GM13977 (cell line): ENCODE measurements around the gene COL20A1.
"Not testable (repeated sequence)": the region's sequence is repeated elsewhere in the genome, so short reads cannot be mapped to it uniquely, and the experiment has no call there.

ENCODE experiments used
- DNase-seq: peaks from one replicate; pipeline ENCODE4 v3.0.0; 2012; ENCODE audit warnings: low spot score
- CTCF ChIP-seq: IDR thresholded peaks from 2 replicates; pipeline ENCODE4 v1.5.1; 2012; ENCODE audit warnings: mild to moderate bottlenecking, control low read depth; ENCODE audit not compliant: insufficient read depth; ENCODE audit errors: extremely low read depth, missing control alignments
- in situ Hi-C: fragments of 300-500 bp; cut with MboI; formaldehyde crosslinking; loops from one replicate; pipeline ENCODE4 v1.12.0; 2022; ENCODE audit warnings: low sequenced_read_pairs, low pct_unique_long_range_greater_than_20kb, mixed read lengths, inconsistent platforms; ENCODE audit not compliant: unreplicated experiment

COL20A1 gene

DNA sequence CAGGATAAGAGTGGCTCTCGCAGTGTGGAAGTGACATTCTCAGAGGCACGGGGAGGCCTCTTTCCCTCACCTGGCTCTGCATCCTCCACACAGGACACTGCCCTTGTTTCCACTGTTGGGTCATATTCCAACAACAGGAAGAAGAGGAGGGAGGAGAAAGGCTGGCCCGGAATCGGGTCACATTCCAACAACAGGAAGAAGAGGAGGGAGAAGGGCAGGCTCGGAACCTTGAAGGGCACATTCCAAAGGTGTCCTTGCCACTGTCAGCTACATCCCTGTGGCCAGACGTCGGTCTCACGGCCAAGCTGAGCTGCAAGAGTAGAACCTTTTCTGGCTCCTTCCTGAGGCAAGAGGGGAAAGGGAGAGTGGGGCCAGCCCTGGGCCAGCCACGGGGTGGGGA, 42.7 kb downstream of the COL20A1 start:
- DNase-seq: no peak
- in situ Hi-C loops: loop anchor here (25.0 kb wide), 1 partner anchor 98 kb away; the partner anchor contains the start of gene BIRC7
- TF ChIP-seq CTCF: no peak

DNA sequence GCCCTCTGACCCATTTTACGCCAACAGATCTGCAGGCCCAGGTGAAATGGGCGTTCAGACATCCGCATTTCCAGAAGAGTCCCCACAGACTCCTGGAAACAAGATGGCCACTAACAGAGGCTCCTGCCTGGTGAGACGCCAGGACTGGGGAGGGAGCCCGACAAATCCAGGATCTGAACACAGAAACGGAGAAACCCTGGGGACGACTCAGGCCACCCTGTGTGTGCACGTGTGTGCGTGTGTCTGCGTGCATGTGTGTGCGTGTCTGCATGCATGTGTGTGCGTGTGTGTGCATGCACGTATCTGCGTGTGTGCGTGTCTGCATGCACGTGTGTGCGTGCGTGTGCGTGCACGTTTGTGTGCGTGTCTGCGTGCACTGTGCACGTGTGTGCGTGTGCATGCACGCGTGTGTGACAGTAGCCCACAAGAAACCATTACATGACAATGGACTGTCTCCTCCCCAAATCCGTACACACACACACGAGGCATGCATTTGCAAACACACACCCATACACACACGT, 43.3 kb downstream of the COL20A1 start:
- DNase-seq: no peak
- in situ Hi-C loops: loop anchor here (25.0 kb wide), 1 partner anchor 99 kb away; the partner anchor contains the start of gene BIRC7
- TF ChIP-seq CTCF: no peak

- in situ Hi-C loops: loop anchor here (25.0 kb wide), 1 partner anchor 101 kb away; the partner anchor contains the start of gene BIRC7
- no peak for TF ChIP-seq CTCF
- DNase-seq: no peak
These were observed 44.9 kb downstream of the COL20A1 start for GRCh38 chr20:63337786-63338420.

DNA sequence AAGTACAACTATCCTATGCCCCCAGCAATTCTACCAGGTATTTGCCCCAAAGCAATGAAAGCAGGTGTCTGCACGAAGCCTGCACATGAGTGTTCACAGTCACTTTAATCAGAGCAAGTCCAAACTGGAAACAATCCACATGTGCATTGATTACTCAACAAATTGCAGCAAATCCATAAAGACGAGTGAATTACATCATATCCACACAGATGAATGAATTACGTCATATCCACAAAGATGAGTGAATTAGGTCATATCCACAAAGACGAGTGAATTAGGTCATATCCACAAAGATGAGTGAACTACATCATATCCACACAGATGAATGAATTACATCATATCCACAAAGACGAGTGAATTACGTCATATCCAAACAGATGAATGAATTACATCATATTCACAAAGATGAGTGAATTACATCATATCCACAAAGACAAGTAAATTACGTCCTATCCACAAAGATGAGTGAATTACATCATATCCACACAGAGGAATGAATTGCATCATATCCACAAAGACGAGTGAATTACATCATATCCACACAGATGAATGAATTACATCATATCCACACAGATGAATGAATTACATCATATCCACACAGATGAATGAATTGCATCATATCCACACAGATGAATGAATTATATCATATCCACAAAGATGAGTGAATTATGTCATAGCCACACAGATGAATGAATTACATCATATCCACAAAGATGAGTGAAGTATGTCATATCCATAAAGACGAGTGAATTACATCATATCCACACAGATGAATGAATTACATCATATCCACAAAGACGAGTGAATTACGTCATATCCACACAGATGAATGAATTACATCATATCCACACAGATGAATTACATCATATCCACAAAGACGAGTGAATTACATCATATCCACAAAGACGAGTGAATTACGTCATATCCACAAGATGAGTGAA, 46.4 kb downstream of the COL20A1 start:
- DNase-seq: not testable (repeated sequence)
- in situ Hi-C loops: loop anchor here (25.0 kb wide), 1 partner anchor 102 kb away; the partner anchor contains the start of gene BIRC7

DNA sequence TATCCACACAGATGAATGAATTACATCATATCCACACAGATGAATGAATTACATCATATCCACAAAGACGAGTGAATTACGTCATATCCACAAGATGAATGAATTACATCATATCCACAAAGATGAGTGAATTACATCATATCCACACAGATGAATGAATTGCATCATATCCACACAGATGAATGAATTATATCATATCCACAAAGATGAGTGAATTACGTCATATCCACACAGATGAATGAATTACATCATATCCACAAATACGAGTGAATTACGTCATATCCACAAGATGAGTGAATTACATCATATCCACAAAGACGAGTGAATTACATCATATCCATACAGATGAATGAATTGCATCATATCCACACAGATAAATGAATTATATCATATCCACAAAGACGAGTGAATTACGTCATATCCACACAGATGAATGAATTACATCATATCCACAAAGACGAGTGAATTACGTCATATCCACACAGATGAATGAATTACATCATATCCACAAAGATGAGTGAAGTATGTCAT, 47.2 kb downstream of the COL20A1 start:
- DNase-seq: not testable (repeated sequence)
- in situ Hi-C loops: loop anchor here (25.0 kb wide), 1 partner anchor 103 kb away; the partner anchor contains the start of gene BIRC7

GRCh38 chr20:63342561-63343459, 49.8 kb downstream of the COL20A1 start:
- DNase-seq: no peak
- TF ChIP-seq CTCF: no peak
- in situ Hi-C loops: loop anchor here (25.0 kb wide), 1 partner anchor 106 kb away; the partner anchor contains the start of gene BIRC7
